GM12801 (cell line): ENCODE data around the gene SERPINF2.

Experiments used
- CTCF ChIP-seq: IDR thresholded peaks from one replicate; pipeline ENCODE4 v1.5.1; 2011; ENCODE audit warnings: control low read depth; ENCODE audit not compliant: insufficient read length; ENCODE audit errors: extremely low read depth

Gene SERPINF2

GRCh38 chr17:1742371-1743087, at the start of gene SERPINF2:
SERPINF2 (plus strand) TSS chr17:1742871; CDS start chr17:1744996, 2,125 bp downstream.
- TF ChIP-seq CTCF = no peak

GRCh38 chr17:1693339-1693738, 49.3 kb upstream of the SERPINF2 start:
- no peak for TF ChIP-seq CTCF

GRCh38 chr17:1695365-1695764, 47.3 kb upstream of the SERPINF2 start:
- TF ChIP-seq CTCF = no peak

GRCh38 chr17:1697681-1698080, 45.0 kb upstream of the SERPINF2 start:
- TF ChIP-seq CTCF = no peak

GRCh38 chr17:1703063-1703462, 39.6 kb upstream of the SERPINF2 start:
- TF ChIP-seq CTCF = no peak

GRCh38 chr17:1705004-1705403, 37.7 kb upstream of the SERPINF2 start:
- no peak for TF ChIP-seq CTCF

- no peak for TF ChIP-seq CTCF
Measured at GRCh38 chr17:1707107-1707506, 35.6 kb upstream of the SERPINF2 start.
